HG03045 (cell line): ENCODE data around the gene WNT1.

ENCODE experiments used
- ATAC-seq: cut with Tn5 transposase; IDR thresholded peaks from one replicate; pipeline ENCODE4 v1.9.1; 2021; ENCODE audit warnings: mild to moderate bottlenecking, moderate library complexity; ENCODE audit not compliant: unreplicated experiment

WNT1 gene

DNA sequence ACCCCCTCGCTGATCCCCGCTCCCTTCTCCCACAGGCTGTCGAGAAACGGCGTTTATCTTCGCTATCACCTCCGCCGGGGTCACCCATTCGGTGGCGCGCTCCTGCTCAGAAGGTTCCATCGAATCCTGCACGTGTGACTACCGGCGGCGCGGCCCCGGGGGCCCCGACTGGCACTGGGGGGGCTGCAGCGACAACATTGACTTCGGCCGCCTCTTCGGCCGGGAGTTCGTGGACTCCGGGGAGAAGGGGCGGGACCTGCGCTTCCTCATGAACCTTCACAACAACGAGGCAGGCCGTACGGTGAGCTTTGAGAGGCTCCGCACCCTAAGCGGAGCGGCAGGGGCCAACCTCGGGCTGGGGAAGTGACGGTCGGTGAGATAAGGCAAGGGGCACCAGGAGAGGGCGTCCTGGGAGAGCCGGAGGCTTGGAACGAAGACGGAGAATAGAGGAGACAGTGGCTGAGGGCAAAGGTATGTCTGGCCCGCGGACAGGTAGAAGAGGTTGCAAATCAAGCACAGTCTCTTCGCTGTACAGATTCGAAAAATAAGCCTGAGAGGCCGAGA is 2.3 kb downstream of the WNT1 start:
- no peak for ATAC-seq

DNA sequence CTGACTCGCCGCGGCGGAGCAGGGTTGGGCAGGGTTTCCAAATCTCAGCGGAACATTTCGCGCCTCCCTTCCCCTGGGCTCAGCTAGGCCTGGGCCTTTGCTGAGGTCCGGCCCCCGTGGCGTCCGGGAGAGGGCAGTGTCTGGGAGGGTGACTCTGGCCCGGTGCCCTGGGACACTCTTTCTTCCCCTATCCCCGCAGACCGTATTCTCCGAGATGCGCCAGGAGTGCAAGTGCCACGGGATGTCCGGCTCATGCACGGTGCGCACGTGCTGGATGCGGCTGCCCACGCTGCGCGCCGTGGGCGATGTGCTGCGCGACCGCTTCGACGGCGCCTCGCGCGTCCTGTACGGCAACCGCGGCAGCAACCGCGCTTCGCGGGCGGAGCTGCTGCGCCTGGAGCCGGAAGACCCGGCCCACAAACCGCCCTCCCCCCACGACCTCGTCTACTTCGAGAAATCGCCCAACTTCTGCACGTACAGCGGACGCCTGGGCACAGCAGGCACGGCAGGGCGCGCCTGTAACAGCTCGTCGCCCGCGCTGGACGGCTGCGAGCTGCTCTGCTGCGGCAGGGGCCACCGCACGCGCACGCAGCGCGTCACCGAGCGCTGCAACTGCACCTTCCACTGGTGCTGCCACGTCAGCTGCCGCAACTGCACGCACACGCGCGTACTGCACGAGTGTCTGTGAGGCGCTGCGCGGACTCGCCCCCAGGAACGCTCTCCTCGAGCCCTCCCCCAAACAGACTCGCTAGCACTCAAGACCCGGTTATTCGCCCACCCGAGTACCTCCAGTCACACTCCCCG is 3.0 kb downstream of the WNT1 start:
- no peak for ATAC-seq

DNA sequence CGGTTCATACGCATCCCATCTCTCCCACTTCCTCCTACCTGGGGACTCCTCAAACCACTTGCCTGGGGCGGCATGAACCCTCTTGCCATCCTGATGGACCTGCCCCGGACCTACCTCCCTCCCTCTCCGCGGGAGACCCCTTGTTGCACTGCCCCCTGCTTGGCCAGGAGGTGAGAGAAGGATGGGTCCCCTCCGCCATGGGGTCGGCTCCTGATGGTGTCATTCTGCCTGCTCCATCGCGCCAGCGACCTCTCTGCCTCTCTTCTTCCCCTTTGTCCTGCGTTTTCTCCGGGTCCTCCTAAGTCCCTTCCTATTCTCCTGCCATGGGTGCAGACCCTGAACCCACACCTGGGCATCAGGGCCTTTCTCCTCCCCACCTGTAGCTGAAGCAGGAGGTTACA is 3.6 kb downstream of the WNT1 start:
- ATAC-seq, result no peak

DNA sequence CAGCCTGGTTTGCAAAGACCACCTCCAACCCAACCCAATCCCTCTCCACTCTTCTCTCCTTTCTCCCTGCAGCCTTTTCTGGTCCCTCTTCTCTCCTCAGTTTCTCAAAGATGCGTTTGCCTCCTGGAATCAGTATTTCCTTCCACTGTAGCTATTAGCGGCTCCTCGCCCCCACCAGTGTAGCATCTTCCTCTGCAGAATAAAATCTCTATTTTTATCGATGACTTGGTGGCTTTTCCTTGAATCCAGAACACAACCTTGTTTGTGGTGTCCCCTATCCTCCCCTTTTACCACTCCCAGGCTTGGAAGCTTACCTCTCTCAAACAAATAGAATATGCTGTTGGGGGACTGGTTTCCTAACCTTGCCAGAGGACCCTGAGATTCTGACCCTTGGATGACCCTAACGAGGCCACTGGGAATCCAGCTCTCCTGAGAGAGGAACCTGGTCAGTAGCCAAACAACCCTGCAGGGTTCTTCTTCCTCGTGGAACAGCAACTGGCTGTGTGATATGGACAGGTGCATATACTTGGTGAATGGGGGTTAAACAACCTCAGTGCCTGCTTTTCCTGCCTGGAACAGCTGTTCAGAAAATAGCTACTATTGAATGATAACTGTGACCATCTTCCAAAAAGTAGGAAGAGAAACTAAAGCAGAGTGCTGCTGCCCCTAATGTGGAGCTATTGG is 4.4 kb downstream of the WNT1 start:
- no peak for ATAC-seq

DNA sequence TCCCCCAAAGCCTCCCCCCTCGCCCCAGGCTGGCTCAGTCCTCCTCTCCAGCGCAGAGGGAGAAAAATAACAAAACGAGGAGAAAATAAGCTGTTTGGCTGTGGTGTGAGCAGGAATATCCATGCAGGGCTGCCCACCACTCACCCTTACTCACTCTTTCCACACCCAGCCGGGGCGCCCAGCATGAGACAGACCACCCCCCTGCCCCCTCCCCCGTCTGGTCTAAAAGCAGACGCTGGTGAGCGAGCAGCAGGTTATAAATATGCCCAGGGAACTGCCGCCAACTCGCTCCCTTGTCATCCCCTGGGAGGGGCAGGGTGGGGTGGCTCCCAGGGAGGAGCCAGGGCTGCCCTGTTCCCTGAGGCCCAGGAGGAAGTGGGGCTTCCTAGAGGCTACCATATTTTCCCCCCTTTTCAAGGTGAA is 7.4 kb downstream of the WNT1 start:
- no peak for ATAC-seq

DNA sequence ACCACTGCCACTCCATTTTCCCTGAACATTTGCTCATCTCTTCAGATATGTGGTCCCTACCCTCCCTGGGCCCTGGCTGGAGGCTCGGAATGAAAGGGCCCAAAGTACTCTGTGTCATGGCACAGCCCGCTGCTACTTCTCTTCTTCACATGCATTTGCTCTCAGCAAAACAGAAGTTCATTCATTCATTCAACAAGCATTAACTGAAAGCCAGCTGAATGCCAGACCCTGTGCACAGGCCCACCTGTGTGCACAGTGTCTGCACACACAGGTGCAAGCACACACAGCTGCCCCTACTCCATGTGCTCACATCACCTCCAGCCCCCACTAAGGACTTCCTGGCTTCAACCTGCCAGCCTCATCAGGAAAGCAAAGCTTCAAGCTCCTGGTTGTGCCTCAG is 7.8 kb downstream of the WNT1 start:
- no peak for ATAC-seq

DNA sequence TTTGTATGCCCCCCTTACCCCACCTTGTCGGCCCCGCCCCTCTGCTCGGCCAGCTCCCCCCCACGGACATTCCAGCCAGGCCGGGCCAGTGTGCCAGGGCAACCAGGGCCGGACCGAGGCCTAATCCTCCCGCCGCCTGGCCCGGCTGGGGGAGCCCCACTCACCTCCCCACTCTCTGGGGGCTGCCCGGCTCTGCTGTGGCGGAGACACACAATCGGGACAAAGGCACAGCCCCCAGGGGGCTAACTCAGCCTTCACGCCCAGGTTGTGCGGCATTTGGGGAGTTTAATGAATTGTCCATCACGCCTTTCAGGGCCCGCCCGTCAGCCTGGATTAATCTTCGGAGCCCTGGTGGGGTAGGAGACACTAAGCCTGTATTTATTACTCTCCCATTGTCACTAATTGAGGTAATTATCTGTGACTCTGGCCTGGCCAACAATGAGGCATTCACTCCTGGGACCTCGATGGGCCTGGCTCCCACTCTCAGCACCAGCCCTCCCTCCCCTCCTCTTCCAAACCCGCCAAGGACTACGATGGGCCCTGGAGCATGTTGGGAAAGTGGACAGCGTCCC is 8.7 kb downstream of the WNT1 start:
- no peak for ATAC-seq

DNA sequence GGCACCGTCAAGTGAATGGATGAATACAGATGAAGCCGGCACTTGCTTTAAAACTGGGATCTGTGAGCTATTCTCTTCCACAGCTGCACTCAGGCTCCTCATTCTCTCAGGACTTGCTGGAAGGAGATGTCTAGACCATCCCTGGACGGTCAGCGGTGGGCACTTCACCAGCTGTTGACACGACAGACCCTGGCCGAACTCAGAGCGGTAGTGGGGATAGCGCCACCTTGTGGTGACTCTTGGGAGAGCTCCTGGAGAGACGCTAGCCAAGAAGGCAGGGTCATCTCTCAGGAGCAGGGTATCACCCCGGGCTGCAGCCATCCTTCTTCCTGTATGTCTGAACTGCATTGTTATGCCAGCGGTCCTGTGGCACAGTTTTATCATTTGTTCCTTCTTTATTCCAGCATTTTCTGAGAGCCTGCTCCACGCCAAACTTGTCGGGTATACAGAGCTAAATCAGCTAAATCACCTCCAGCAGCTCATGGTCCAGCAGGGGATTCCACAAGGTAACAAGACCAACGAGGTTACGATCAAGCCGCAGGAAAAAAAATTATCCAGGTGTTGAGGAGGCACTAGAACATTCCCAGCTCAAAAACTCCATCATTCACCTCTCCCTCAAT is 10.0 kb downstream of the WNT1 start:
- no peak for ATAC-seq

DNA sequence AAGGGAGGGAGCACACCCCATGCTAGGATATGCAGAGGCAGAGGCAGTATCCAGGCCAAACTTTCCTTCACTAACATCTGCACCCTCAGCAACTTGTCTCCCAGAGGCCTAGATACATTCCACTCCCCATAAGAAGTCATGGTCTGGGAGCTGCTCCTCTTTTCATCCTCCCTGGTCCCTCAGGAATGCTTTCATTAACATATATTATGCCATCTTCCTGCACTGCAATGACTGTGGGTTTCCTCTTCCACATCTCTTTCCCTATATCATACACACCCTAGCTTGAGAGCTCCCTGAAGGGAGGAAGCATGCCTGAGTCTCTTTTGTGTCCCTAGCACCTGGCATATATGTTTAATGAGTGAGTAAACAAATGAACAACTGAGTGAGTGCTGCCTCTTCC is 12.4 kb downstream of the WNT1 start:
- no peak for ATAC-seq

DNA sequence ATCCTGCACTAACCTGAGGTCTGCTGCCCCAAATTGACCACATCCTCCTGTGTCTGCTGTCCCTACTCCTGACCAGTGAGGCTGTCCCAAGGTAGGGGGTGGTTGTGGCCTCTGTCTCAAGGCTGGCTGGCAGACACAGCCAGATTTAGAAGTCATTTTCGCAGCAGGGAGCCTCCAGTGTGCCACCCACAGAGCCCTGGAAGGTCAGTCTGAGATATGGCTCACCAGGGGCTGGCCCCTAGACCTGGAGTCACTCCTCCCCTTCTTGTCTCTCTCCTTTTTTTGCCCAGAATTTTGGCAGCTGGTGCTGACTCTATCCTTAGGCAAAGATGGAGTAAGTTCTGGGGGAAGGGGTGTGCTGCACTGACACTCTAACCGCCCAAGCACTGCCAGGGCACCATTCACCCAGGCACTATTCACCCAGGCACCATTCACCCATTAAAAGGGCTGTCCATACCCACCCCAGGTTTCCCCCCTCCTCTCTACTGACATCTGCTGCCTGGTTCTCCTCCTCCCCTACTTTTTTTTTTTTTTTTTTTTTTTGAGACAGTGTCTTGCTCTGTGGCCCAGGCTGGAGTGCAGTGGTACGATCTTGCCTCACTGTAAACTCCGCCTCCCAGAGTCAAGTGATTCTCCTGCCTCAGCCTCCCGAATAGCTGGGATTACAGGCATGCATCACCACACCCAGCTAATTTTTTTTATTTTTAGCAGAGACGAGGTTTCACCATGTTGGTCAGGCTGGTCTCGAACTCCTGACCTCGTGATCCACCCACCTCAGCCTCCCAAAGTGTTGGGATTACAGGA is 13.3 kb downstream of the WNT1 start:
- ATAC-seq, result no peak

DNA sequence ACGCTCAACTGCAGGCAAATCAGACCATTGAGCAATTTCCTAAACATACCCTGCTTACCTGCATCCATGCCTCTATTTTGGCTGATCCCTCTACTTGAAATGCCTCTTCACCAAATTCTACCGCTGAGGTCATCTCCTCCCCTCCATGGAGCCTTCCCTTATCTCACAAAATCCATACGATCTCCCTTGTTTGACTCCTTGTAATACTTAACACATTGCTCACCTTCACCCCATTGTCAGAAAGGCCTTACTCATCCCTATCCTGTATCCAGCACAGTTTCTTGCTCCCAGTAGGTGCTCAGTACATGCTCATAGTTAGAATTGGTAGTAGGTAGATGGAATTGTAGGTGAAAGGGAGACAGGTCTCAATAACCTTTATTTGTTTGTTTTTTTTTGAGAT is 15.7 kb downstream of the WNT1 start:
- no peak for ATAC-seq

DNA sequence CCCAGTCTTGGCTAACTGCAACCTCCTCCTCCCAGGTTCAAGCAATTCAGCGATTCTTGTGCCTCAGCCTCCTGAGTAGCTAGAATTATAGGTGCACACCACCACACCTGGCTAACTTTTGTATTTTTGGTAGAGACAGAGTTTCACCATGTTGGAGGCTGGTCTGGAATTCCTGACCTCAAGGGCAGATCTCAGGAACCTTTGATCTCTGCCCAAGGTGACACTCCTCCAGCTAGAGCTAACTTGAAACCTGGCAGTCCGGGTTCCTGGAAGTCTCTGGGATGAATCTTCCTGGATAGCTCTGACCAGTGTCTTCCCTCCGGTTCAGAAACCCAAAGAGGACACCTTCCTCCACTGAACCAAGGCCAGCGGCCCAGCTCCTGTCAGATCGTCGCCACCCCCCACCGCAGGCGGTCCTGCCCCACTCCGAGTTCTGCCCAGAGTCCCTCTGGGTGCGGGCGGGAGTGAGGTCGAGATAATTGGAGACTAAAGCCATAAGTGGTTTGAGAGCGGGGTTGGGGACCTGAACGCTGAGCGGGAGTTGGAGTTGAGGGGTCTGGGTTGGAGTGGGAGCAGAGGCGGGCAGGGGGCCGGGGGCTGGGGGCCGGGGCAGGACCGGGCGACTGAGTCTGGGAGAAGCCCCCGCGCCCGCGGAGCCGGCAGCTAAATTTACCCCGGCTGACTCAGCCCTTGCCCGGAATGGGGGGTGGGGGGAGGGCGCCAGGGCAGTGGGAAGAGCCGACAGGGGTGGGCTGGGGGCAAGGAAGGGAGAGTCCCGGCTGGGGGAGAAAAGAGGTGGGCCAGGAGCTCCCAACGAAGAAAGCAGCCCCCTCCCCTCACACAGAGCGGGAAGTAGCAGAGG is 16.3 kb downstream of the WNT1 start:
- no peak for ATAC-seq

DNA sequence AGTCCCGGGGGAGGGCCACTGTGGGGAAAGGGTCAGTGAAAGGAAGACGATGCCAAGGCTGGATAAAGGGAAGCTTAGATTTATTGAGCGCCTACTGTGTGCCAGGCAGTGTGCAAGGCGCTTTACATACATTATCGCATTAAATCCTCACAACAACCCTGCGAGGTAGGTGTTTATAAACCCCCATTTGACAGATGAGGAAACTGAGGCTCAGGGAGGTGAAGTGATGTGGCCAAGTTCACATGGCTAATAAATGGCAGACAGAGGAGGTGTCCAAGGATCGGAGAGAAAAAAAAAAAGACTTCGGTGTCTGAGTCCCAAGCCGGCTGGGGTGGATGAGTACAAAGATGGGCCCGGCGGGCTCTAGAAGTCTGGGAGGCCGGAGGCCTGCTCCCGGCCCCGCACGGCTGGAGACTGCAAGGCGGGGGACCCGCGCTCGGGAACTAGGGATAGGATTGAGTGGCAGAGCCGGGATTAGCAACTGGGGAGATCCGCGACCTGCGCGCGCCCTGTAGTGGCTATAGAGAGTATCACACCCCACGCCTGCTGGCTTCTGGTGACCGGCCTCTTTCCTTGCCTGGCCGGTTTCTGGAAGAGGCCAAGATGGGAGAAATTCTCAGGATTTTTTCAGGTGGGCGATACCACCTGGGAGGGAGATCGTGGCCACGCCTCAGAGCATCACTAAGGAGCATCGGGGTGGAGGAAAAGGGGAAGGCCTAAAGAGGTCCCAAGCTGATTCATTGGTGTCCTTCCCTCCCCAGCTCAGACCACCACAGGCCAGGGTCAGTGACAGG is 17.2 kb downstream of the WNT1 start:
- ATAC-seq, result no peak

DNA sequence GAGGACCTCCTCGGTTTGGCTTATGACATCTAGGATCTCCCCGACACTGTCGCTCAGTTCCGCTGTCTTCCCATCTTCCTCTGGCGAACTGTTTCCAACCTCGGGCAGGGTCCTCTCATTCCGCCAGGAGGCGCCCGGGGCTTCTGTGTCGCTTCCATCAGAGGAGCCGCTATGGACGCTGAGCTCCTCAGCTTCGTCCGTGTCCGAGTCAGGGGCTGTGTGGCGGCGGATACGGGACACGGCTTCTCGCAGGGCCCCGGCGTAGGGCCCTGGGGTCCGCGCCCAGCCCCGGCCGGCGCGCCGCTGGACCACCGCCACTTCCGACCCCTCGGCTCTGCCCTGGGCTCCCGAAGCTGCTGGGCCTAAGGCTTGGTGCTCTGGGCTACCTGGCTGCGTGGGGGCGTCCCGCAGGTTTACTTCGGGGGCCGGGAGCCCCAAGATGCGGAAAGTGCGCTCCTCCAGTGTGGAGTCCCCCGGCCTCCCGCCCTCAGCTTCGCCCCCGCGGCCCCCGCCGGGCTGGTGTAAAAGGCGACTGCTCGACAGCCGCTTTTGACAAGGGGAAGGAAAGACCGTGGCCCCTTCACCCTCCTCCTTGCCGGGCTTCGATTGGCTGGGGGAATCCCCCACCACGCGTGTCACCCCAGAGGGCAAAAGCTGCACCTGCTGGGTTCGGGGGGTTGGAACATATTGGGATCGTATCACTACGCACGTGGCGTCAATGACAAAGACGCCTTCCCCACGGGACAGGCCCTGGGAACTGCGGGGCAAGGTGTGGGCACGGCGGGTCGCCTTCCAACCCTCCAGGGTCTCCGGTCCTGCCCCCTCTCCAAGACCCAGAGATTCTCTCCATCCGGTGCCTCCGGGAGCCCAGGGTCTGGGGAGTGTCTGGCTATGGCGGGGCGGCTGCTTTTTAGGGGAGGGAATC is 18.9 kb downstream of the WNT1 start:
- no peak for ATAC-seq

DNA sequence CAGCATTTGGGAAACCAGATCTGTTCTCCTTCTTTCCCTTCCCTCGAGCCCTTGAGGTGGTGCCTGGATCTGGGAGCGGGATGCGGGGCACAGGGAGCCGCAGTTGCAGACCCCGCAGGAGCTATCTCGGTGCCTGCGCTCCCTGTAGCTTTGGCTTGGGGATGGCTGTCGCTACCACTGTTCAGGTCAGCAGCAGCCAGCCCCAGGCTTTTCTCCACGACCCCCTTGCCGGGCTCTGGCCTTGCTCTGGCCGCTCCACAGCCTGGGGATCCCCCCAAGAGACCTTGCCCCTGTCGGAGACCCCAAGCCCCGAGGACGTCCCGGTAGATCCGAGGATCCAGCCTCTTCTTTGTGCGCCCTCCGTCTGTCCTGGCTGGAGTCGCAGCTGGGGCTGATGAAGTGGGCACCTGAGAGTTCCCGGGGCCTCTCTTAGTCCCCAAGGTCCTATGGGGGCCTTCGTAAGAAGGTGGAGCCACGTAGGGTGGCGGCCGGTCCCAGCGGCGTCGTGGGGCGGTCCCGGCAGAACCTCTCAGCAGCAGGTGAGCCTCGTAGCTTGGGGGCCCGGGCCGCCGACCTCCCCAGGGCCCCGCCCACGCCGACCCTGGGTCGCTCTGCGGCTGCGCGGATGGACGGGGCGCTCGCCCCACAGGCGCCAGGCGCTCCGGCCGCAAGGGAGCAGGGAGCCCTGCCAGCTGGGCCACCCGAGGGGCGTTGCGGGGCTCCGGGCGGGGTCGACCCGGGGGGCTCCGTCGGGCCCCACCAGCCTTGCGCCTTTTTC is 19.8 kb downstream of the WNT1 start:
- ATAC-seq, result peak; percentile 40

DNA sequence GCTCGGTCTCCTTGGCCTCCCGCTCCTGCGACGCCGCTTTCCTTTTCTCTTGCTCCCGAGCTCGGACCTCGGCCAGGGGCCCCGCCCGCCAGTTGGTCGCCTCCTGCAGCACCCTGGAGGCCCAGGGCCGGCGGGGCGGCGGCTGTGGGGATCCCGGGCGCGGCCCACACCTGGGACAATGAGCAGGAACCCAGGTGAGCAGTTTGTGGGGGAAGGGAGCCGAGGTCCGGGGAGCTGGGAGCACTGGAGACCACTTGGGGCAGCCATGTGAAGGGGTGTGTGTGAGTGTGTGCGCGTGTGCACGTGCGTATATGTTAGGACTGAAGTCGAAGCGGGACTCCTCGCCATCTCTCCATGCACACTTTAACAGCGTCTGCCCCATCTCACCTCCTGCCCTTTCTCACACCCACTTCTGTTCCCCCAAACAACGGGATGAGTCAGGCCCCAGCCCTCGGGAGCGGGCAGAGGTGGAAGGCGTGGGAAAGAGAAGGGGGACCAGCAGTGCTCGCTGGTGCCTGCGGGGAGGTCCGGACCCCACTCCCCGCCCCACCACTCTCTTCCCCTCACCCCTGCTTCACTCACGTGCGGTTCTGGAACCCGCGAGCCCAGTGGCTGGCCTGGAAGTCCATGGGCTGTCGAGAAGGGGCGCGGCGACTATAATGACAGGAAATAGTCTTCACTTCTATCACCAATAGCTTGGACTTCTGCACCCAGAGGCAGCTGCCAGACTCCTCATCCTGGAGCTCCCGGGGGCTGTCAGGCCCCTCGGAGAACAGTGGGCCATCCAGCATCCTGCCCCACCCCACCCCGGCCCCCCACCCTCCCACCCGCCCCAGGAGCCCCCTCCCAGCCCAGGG is 20.6 kb downstream of the WNT1 start:
- ATAC-seq, result peak; percentile 3
